HL-60/S4 treated with retinoic acid at 250 ng/mL for 4 days and 3 days (cell line): Measurements from ENCODE around the gene RAB38.

Experiments used
- in situ Hi-C: fragments of 300-500 bp; cut with MboI; formaldehyde crosslinking; loops from 2 replicates; pipeline ENCODE4 v1.7.0; 2022; ENCODE audit warnings: low sequenced_read_pairs

Gene RAB38

GRCh38 chr11:88174709-88175568, at the start of gene RAB38:
Gene RAB38, minus strand, starts transcription at chr11:88175443. Its CDS starts 59 bp downstream, at chr11:88175384.
- in situ Hi-C loops: no loop called here

- in situ Hi-C loops: no loop called here
These were observed 38.2 kb upstream of the RAB38 start for GRCh38 chr11:88213406-88213805.

GRCh38 chr11:88212300-88212699, 37.1 kb upstream of the RAB38 start:
- in situ Hi-C loops: no loop called here

- in situ Hi-C loops: no loop called here
These were observed 33.5 kb upstream of the RAB38 start for GRCh38 chr11:88208745-88209144.

GRCh38 chr11:88206751-88207150, 31.5 kb upstream of the RAB38 start:
- in situ Hi-C loops: no loop called here

GRCh38 chr11:88204353-88204752, 29.1 kb upstream of the RAB38 start:
- in situ Hi-C loops: no loop called here

- in situ Hi-C loops: no loop called here
These were observed 28.4 kb upstream of the RAB38 start for GRCh38 chr11:88203604-88204003.

- in situ Hi-C loops: no loop called here
These were observed 27.3 kb upstream of the RAB38 start for GRCh38 chr11:88202498-88202897.

- in situ Hi-C loops: no loop called here
These were observed 21.1 kb upstream of the RAB38 start for GRCh38 chr11:88196393-88196792.

- in situ Hi-C loops: no loop called here
These were observed 20.7 kb upstream of the RAB38 start for GRCh38 chr11:88195908-88196307.

GRCh38 chr11:88194990-88195389, 19.7 kb upstream of the RAB38 start:
- in situ Hi-C loops: no loop called here

- in situ Hi-C loops: no loop called here
These were observed 18.0 kb upstream of the RAB38 start for GRCh38 chr11:88193278-88193677.

GRCh38 chr11:88188932-88189253, 13.7 kb upstream of the RAB38 start:
- in situ Hi-C loops: no loop called here

GRCh38 chr11:88188251-88188931, 13.1 kb upstream of the RAB38 start:
- in situ Hi-C loops: no loop called here

- in situ Hi-C loops: no loop called here
These were observed 8.0 kb upstream of the RAB38 start for GRCh38 chr11:88183233-88183632.

- in situ Hi-C loops: no loop called here
These were observed 6.5 kb upstream of the RAB38 start for GRCh38 chr11:88181776-88182175.

- in situ Hi-C loops: no loop called here
These were observed 4.9 kb upstream of the RAB38 start for GRCh38 chr11:88179971-88180629.

GRCh38 chr11:88179141-88179540, 3.9 kb upstream of the RAB38 start:
- in situ Hi-C loops: no loop called here

- in situ Hi-C loops: no loop called here
These were observed 2.9 kb upstream of the RAB38 start for GRCh38 chr11:88178191-88178590.

GRCh38 chr11:88175569-88176075, 379 bp upstream of the RAB38 start:
- in situ Hi-C loops: no loop called here

GRCh38 chr11:88173956-88174355, 1.3 kb downstream of the RAB38 start:
- in situ Hi-C loops: no loop called here

GRCh38 chr11:88171982-88172381, 3.3 kb downstream of the RAB38 start:
- in situ Hi-C loops: no loop called here
